Gastroesophageal sphincter (tissue), 3 donors: ENCODE data around the gene RPTOR.

Source experiments
- CTCF ChIP-seq, 4 experiments: fragments of 200-600 bp in 2 of 4; fragments of 450-650 bp in 2 of 4; sonication (generic) in 1 of 4; IDR thresholded peaks; one replicate each; pipeline ENCODE4 v1.5.1; 2017 to 2019; ENCODE audit warnings: antibody characterized with exemption in 4 of 4, mild to moderate bottlenecking in 2 of 4, moderate library complexity in 2 of 4
- POLR2A ChIP-seq, 2 donors: fragments of 450-650 bp; IDR thresholded peaks; one replicate each; pipeline ENCODE4 v1.6.1; 2017; ENCODE audit warnings: antibody characterized with exemption in 2 of 2, mild to moderate bottlenecking in 2 of 2, moderate library complexity in 1 of 2
- POLR2AphosphoS5 ChIP-seq: sonication (generic); formaldehyde crosslinking; IDR thresholded peaks from one replicate; pipeline ENCODE4 v1.6.1; 2017; ENCODE audit warnings: antibody characterized with exemption

GRCh38 chr17:80499961-80500665, 44.5 kb upstream of the RPTOR start:
- no peak for TF ChIP-seq CTCF (IDR thresholded peaks at IDR 0.05)
- no peak for TF ChIP-seq POLR2A (IDR thresholded peaks at IDR 0.05)
- no peak for TF ChIP-seq POLR2AphosphoS5
